SK-N-SH (cell line): ENCODE results near the gene CDCP1. TPM values are rescaled to one million over a fixed set of nuclear protein-coding genes. Genes with fewer than 3 reads are reported as not detected.

Experiments
- CTCF ChIA-PET: fragments of 300-600, 350-600 bp; formaldehyde crosslinking; extraction: SDS; loops from one replicate; lab custom pipeline; 2021; lab: Yijun Ruan, JAX
- POLR2A ChIA-PET: fragments of 350-600 bp; sonication (Branson Sonifier 250); formaldehyde crosslinking; extraction: SDS; loops from one replicate; lab custom pipeline; 2020; ENCODE audit warnings: antibody characterized with exemption, inconsistent platforms; lab: Yijun Ruan, JAX
- DNase-seq: peaks from one replicate; pipeline ENCODE4 v3.0.0; 2012
- H2AFZ ChIP-seq: fragments of 200-600 bp; sonication (generic); 2 replicates; pipeline ENCODE4 v1.8.1; 2016; ENCODE audit warnings: antibody characterized with exemption, mild to moderate bottlenecking, low read depth
- H3F3A ChIP-seq: fragments of 200-600 bp; sonication (generic); replicated peaks from 2 replicates; pipeline ENCODE3; 2016; ENCODE audit warnings: antibody characterized with exemption, mild to moderate bottlenecking; ENCODE audit not compliant: insufficient read depth
- H3K27ac ChIP-seq, 2 experiments: fragments of 200-500 bp in 1 of 2; fragments of 200-600 bp in 1 of 2; sonication (Bioruptor generic) in 1 of 2; sonication (generic), shearing (Covaris generic) in 1 of 2; 2 replicates each; pipeline versions ENCODE4 v1.5.1 to v1.6.1; 2014 to 2016; ENCODE audit warnings: low read depth in 2 of 2, inconsistent platforms in 1 of 2, low read length in 1 of 2, mild to moderate bottlenecking in 1 of 2, mixed read lengths in 1 of 2
- H3K27me3 ChIP-seq: fragments of 200-600 bp; sonication (generic), shearing (Covaris generic); 2 replicates; pipeline ENCODE4 v1.6.1; 2016; ENCODE audit warnings: mixed run types; ENCODE audit not compliant: insufficient read depth
- H3K36me3 ChIP-seq, 2 experiments: fragments of 200-500 bp in 1 of 2; fragments of 200-600 bp in 1 of 2; sonication (Bioruptor generic) in 1 of 2; sonication (generic) in 1 of 2; replicated peaks in 1 of 2; 2 replicates each; pipeline versions ENCODE3 to v1.5.1; 2014 to 2016; ENCODE audit warnings: low read length in 1 of 2, mild to moderate bottlenecking in 1 of 2; ENCODE audit not compliant: insufficient read depth in 2 of 2, control insufficient read depth in 1 of 2
- H3K4me1 ChIP-seq, 2 experiments: fragments of 200-500 bp in 1 of 2; fragments of 200-600 bp in 1 of 2; sonication (Bioruptor generic) in 1 of 2; sonication (generic), shearing (Covaris generic) in 1 of 2; 2 replicates each; pipeline versions ENCODE4 v1.5.1 to v1.6.1; 2014 to 2016; ENCODE audit warnings: low read depth in 1 of 2, low read length in 1 of 2, mixed run types in 1 of 2; ENCODE audit not compliant: insufficient read depth in 2 of 2, control insufficient read depth in 1 of 2
- H3K4me2 ChIP-seq: fragments of 200-600 bp; sonication (generic), shearing (Covaris generic); 2 replicates; pipeline ENCODE4 v1.6.1; 2017; ENCODE audit warnings: mixed run types
- H3K4me3 ChIP-seq, 2 experiments: fragments of 200-500 bp in 1 of 2; fragments of 200-600 bp in 1 of 2; sonication (Bioruptor generic) in 1 of 2; sonication (generic), shearing (Covaris generic) in 1 of 2; 2 replicates each; pipeline versions ENCODE4 v1.5.1 to v1.8.1; 2014 to 2016; ENCODE audit warnings: low read depth in 2 of 2, inconsistent platforms in 1 of 2, low read length in 1 of 2, mild to moderate bottlenecking in 1 of 2, mixed read lengths in 1 of 2, moderate library complexity in 1 of 2
- H3K79me2 ChIP-seq: fragments of 200-600 bp; sonication (generic); 2 replicates; pipeline ENCODE4 v1.8.1; 2017; ENCODE audit warnings: mild to moderate bottlenecking; ENCODE audit not compliant: insufficient read depth
- H3K9ac ChIP-seq: fragments of 200-600 bp; sonication (generic); 2 replicates; pipeline ENCODE4 v1.6.1; 2017; ENCODE audit warnings: mixed run types
- H3K9me2 ChIP-seq: fragments of 200-600 bp; sonication (generic); 2 replicates; pipeline ENCODE4 v1.6.1; 2017; ENCODE audit warnings: mixed run types
- H3K9me3 ChIP-seq: fragments of 200-600 bp; sonication (generic); 2 replicates; pipeline ENCODE4 v1.6.1; 2017; ENCODE audit warnings: mixed run types, mild to moderate bottlenecking, moderate library complexity
- H4K20me1 ChIP-seq: fragments of 200-600 bp; sonication (generic); 2 replicates; pipeline ENCODE4 v1.6.1; 2017; ENCODE audit warnings: mild to moderate bottlenecking, mixed run types; ENCODE audit not compliant: insufficient read depth
- ELF1 ChIP-seq: IDR thresholded peaks from 2 replicates; pipeline ENCODE4 v1.4.0; 2012
- EP300 ChIP-seq, 2 experiments: IDR thresholded peaks; 2 replicates each; pipeline versions ENCODE4 v1.4.0 to v1.6.1; 2012; ENCODE audit warnings: borderline replicate concordance in 1 of 2, low read depth in 1 of 2, low read length in 1 of 2
- EZH2phosphoT487 ChIP-seq: fragments of 200-600 bp; sonication (generic); IDR thresholded peaks from 2 replicates; pipeline ENCODE4 v1.6.1; 2017; ENCODE audit warnings: low read depth, mixed run types, mild to moderate bottlenecking, antibody characterized with exemption, moderate library complexity, borderline replicate concordance
- FOSL2 ChIP-seq: IDR thresholded peaks from 2 replicates; pipeline ENCODE4 v1.4.0; 2012; ENCODE audit warnings: low read depth, mild to moderate bottlenecking, moderate library complexity, borderline replicate concordance
- FOXJ3 ChIP-seq: sonication (generic); formaldehyde crosslinking; IDR thresholded peaks from 2 replicates; pipeline ENCODE4 v1.5.1; 2020; ENCODE audit warnings: mild to moderate bottlenecking, missing genetic modification reagents
- GABPA ChIP-seq: IDR thresholded peaks from 2 replicates; pipeline ENCODE4 v1.4.0; 2012; ENCODE audit warnings: low read depth, mild to moderate bottlenecking
- GATA2 ChIP-seq: sonication (generic); formaldehyde crosslinking; IDR thresholded peaks from 2 replicates; pipeline ENCODE4 v1.5.0; 2020; ENCODE audit warnings: mild to moderate bottlenecking, missing genetic modification reagents
- NFIC ChIP-seq: IDR thresholded peaks from 2 replicates; pipeline ENCODE4 v1.4.0; 2012; ENCODE audit warnings: borderline replicate concordance
- NRF1 ChIP-seq: IDR thresholded peaks from 2 replicates; pipeline ENCODE4 v1.6.1; 2012; ENCODE audit warnings: low read depth, mild to moderate bottlenecking, low read length
- POLR2AphosphoS5 ChIP-seq: IDR thresholded peaks from 2 replicates; pipeline ENCODE4 v1.6.1; 2012; ENCODE audit warnings: low read depth, low read length
- RFX5 ChIP-seq: IDR thresholded peaks from 2 replicates; pipeline ENCODE4 v1.6.1; 2012; ENCODE audit warnings: mild to moderate bottlenecking, improper control_type of control experiment, low read length
- RXRA ChIP-seq: IDR thresholded peaks from 2 replicates; pipeline ENCODE4 v1.4.0; 2012; ENCODE audit warnings: low read depth, mild to moderate bottlenecking, borderline replicate concordance
- SIN3A ChIP-seq: IDR thresholded peaks from 2 replicates; pipeline ENCODE4 v1.6.1; 2012; ENCODE audit warnings: low read depth, mild to moderate bottlenecking, low read length, moderate library complexity, borderline replicate concordance
- TAF1 ChIP-seq: IDR thresholded peaks from 2 replicates; pipeline ENCODE4 v1.6.1; 2012; ENCODE audit warnings: low read depth, mild to moderate bottlenecking, low read length, moderate library complexity, borderline replicate concordance
- TEAD4 ChIP-seq: IDR thresholded peaks from 2 replicates; pipeline ENCODE4 v1.4.0; 2012; ENCODE audit warnings: mild to moderate bottlenecking, borderline replicate concordance; ENCODE audit not compliant: insufficient read depth
- YY1 ChIP-seq: IDR thresholded peaks from 2 replicates; pipeline ENCODE4 v1.4.0; 2012; ENCODE audit warnings: low read depth, mild to moderate bottlenecking
- WGBS: methylation state at CpG from one replicate; pipeline ENCODE4 v1.1.6; 2017; ENCODE audit warnings: low lambda C conversion rate; 5-methylcytosine and 5-hydroxymethylcytosine counted together
- polyA plus RNA-seq, 3 experiments: library from polyadenylated mRNA; depleted of rRNA; stranded (reverse); fragments of >200 nt; gene quantifications; 2 replicates each; pipeline ENCODE4 v1.2.3, GENCODE V29; 2012
- TF ChIP-seq, protein P1 (sequence below): IDR thresholded peaks from 2 replicates; pipeline ENCODE4 v1.6.1; 2012; ENCODE audit warnings: mild to moderate bottlenecking, low read depth, low read length, moderate library complexity
- TF ChIP-seq, protein P2 (sequence below): fragments of 150-350 bp; IDR thresholded peaks from 2 replicates; pipeline ENCODE4 v1.6.1; 2017; ENCODE audit warnings: antibody characterized with exemption, low read length, low read depth, borderline replicate concordance
- TF ChIP-seq, protein P3 (sequence below): IDR thresholded peaks from 2 replicates; pipeline ENCODE4 v1.4.0; 2012; ENCODE audit warnings: low read depth

Gene CDCP1
- polyA plus RNA-seq, 1 of the 3 experiments (the other 2 are of a cell fraction): 3.6 TPM

DNA sequence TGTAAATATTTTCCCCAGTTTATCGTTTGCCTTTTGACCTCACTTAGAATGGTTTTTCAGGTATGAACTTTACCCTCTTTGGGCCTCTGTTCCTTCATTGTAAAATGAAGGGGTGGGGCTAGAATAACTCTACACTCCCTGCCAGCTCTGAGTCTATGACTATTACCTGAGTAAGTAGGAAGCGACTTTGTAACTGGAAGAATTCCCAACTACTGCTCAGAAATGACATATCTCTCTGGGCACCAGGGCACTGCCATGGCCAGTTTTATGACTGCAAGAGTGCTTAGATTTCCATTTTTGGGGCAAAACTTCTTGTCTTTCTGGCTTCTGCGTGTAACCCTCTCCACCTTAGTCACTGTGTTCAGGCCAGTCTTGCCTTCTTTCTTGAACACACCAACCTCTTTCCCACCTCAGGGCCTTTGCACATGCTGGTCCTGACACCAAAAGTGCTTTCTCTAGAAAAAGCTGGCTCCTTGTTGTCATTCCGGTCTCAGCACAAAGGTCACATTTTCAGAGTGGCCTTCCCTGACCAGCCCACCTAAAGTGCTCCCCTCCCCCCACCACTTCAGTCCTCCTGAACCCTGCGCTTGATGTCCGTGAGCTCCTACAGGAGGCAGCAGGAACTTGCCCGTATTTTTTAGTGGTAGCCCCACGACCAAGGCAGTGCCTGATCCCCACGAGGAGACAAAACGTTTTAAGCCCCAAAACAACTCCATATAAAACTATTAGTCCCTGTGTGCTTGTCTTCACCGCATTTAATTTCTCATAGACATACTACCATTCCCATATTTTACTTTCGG is 25.6 kb downstream of the CDCP1 start:
- Histone ChIP-seq H3K4me1 (peaks cover 23 to 29% of the 10 kb centered on the region in 2 experiments), H4K20me1 (no peaks in the 10 kb centered on the region), H3K4me2 (no peak overlapping the region), H3K9me2 (no peaks in the 10 kb centered on the region), H3K9me3 (no peaks in the 10 kb centered on the region), H3K36me3 (no peaks in the 10 kb centered on the region), H2AFZ (no peak overlapping the region), H3K9ac (no peak overlapping the region), H3K27me3 (no peaks in the 10 kb centered on the region), H3K4me3 (no peak overlapping the region), H3K27ac (no peak overlapping the region), H3K79me2 (no peaks in the 10 kb centered on the region), H3F3A (peaks cover 33% of the 10 kb centered on the region)
- TF ChIP-seq TAF1: no peak
- TF ChIP-seq FOSL2: peak; percentile 31; the same call in 1 of the 2 replicates
- no peak for TF ChIP-seq SIN3A
- ChIA-PET POLR2A (no interaction called here), CTCF (interaction anchor here (0.9 to 3.9 kb wide), 7 partner anchors 15 to 958 kb away, joined by 3 to 21 read pairs (median 3); no protein-coding TSS in a partner anchor)
- 88% methylated on average over 11 of the region's 12 CpGs for WGBS
- DNase-seq: no peak

DNA sequence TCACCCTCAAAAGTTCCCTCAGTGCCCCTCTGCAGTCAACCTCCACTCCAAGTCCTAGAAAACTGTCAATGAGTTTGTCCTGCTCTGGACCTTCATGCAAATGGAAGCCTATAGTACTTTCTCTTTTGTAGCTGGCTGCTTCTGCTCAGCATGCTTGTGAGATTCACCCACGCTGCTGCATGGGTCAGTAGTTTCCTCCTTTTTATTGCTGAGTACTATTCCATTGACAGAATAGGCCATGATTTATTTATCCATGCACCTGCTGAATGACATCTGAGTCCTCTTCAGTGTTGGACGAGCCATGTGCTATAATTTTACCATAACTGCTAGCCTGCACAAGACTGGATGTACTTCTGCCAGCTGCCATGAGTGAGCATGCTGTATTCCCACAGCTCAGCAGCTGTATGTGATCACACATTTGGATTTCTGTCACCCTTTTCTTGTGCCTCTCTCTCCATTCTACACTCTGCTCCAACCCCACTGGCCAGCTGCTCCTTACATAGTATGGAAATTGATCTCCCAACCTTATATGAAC is 26.3 kb downstream of the CDCP1 start:
- POLR2A ChIA-PET: no interaction called here
- no peak overlapping the region for H3K9ac ChIP-seq
- no peaks in the 10 kb centered on the region for H3K9me3 ChIP-seq
- H2AFZ ChIP-seq: no peak overlapping the region
- no peak for DNase-seq
- WGBS: 100% methylated on average over 2 of the region's 2 CpGs
- H3K79me2 ChIP-seq: no peaks in the 10 kb centered on the region
- H3K4me2 ChIP-seq: no peak overlapping the region
- H3K27ac ChIP-seq: no peak overlapping the region
- H3K4me1 ChIP-seq: peaks cover 22 to 23% of the 10 kb centered on the region in 2 experiments
- no peak overlapping the region for H3K4me3 ChIP-seq
- no peaks in the 10 kb centered on the region for H3K9me2 ChIP-seq
- TF ChIP-seq NRF1 (no peak), TEAD4 (no peak), EP300 (IDR thresholded peaks at IDR 0.05; ENCODE audit: borderline replicate concordance in 1 of 2, low read depth in 1 of 2, low read length in 1 of 2) (no peak), POLR2AphosphoS5 (no peak), YY1 (no peak), RFX5 (no peak), EZH2phosphoT487 (no peak), ELF1 (no peak), FOSL2 (no peak), NFIC (no peak), RXRA (no peak), GABPA (no peak), FOXJ3 (CRISPR knock-in tag) (no peak), GATA2 (CRISPR knock-in tag) (no peak), SIN3A (no peak)
- TF ChIP-seq, protein P1, sequence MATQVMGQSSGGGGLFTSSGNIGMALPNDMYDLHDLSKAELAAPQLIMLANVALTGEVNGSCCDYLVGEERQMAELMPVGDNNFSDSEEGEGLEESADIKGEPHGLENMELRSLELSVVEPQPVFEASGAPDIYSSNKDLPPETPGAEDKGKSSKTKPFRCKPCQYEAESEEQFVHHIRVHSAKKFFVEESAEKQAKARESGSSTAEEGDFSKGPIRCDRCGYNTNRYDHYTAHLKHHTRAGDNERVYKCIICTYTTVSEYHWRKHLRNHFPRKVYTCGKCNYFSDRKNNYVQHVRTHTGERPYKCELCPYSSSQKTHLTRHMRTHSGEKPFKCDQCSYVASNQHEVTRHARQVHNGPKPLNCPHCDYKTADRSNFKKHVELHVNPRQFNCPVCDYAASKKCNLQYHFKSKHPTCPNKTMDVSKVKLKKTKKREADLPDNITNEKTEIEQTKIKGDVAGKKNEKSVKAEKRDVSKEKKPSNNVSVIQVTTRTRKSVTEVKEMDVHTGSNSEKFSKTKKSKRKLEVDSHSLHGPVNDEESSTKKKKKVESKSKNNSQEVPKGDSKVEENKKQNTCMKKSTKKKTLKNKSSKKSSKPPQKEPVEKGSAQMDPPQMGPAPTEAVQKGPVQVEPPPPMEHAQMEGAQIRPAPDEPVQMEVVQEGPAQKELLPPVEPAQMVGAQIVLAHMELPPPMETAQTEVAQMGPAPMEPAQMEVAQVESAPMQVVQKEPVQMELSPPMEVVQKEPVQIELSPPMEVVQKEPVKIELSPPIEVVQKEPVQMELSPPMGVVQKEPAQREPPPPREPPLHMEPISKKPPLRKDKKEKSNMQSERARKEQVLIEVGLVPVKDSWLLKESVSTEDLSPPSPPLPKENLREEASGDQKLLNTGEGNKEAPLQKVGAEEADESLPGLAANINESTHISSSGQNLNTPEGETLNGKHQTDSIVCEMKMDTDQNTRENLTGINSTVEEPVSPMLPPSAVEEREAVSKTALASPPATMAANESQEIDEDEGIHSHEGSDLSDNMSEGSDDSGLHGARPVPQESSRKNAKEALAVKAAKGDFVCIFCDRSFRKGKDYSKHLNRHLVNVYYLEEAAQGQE: no peak
- TF ChIP-seq, protein P2, sequence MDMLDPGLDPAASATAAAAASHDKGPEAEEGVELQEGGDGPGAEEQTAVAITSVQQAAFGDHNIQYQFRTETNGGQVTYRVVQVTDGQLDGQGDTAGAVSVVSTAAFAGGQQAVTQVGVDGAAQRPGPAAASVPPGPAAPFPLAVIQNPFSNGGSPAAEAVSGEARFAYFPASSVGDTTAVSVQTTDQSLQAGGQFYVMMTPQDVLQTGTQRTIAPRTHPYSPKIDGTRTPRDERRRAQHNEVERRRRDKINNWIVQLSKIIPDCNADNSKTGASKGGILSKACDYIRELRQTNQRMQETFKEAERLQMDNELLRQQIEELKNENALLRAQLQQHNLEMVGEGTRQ: no peak
- TF ChIP-seq, protein P3, sequence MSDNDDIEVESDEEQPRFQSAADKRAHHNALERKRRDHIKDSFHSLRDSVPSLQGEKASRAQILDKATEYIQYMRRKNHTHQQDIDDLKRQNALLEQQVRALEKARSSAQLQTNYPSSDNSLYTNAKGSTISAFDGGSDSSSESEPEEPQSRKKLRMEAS: no peak
- TF ChIP-seq, all 33 proteins: peak for 0
- Histone ChIP-seq H3F3A (peaks cover 27% of the 10 kb centered on the region), H3K36me3 (no peaks in the 10 kb centered on the region), H4K20me1 (no peaks in the 10 kb centered on the region), H3K27me3 (no peaks in the 10 kb centered on the region)
- CTCF ChIA-PET: interaction anchor here (0.6 to 3.9 kb wide), 5 partner anchors 14 to 130 kb away, joined by 3 to 21 read pairs (median 4); no protein-coding TSS in a partner anchor
